ENCODE results near the gene OR51T1.
"Not testable (repeated sequence)": the region's sequence is repeated elsewhere in the genome, so short reads cannot be mapped to it uniquely, and the experiment has no call there.

OR51T1 gene, protein sequence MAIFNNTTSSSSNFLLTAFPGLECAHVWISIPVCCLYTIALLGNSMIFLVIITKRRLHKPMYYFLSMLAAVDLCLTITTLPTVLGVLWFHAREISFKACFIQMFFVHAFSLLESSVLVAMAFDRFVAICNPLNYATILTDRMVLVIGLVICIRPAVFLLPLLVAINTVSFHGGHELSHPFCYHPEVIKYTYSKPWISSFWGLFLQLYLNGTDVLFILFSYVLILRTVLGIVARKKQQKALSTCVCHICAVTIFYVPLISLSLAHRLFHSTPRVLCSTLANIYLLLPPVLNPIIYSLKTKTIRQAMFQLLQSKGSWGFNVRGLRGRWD

DNA sequence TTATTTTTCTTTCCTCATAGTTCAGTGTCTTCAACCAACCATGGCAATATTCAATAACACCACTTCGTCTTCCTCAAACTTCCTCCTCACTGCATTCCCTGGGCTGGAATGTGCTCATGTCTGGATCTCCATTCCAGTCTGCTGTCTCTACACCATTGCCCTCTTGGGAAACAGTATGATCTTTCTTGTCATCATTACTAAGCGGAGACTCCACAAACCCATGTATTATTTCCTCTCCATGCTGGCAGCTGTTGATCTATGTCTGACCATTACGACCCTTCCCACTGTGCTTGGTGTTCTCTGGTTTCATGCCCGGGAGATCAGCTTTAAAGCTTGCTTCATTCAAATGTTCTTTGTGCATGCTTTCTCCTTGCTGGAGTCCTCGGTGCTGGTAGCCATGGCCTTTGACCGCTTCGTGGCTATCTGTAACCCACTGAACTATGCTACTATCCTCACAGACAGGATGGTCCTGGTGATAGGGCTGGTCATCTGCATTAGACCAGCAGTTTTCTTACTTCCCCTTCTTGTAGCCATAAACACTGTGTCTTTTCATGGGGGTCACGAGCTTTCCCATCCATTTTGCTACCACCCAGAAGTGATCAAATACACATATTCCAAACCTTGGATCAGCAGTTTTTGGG, at the start of gene OR51T1:
Gene OR51T1 (plus strand): TSS at position 41 of the 641 bp plus-strand sequence. CDS start 0 bp downstream, at position 41.
- TF ChIP-seq, protein P1, sequence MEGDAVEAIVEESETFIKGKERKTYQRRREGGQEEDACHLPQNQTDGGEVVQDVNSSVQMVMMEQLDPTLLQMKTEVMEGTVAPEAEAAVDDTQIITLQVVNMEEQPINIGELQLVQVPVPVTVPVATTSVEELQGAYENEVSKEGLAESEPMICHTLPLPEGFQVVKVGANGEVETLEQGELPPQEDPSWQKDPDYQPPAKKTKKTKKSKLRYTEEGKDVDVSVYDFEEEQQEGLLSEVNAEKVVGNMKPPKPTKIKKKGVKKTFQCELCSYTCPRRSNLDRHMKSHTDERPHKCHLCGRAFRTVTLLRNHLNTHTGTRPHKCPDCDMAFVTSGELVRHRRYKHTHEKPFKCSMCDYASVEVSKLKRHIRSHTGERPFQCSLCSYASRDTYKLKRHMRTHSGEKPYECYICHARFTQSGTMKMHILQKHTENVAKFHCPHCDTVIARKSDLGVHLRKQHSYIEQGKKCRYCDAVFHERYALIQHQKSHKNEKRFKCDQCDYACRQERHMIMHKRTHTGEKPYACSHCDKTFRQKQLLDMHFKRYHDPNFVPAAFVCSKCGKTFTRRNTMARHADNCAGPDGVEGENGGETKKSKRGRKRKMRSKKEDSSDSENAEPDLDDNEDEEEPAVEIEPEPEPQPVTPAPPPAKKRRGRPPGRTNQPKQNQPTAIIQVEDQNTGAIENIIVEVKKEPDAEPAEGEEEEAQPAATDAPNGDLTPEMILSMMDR (IDR thresholded peaks at IDR 0.05; ENCODE audit: low read depth, low read length, missing control alignments): no peak
- H3K4me3 ChIP-seq (replicated peaks; ENCODE audit: low read depth, low read length): no peak within 1 kb of the TSS
- DNase-seq (ENCODE audit: extremely low read depth, low read depth): no peak

DNA sequence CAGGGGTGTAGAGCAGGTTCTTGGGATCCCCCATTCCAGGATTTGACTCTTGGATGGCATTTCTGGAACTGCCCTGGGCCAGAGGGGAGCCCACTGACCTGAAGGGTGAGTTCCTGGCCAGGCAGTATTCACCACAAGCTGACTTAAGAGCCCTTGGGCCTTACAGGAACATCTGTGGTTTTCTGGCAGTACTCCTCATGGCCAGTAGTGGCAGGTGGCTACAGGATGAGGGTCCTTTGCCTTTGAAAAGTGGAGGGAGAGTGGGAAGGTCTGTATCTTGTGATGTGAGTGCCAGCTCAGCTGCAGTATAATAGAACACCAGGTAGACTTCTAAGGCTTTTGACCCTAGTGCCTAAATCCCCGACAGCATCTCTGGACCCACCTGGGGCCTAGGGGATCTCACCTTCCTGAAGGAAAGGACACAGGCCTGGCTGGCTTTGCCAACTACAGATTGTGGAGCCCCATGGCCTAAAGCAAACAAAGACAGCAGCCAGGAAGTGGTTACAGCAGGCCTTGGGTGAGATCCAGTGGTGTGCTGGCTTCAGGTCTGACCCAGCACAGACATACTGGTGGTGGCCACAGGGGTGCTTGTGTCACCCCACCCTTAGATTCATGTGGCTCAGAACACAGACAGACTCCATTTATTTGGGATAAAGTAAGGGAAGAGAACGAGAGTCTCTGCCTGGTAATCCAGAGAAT, 41.7 kb upstream of the OR51T1 start:
- no peak overlapping the region for H3K4me3 ChIP-seq (replicated peaks; ENCODE audit: low read depth, low read length)
- DNase-seq (ENCODE audit: extremely low read depth, low read depth): no peak
- TF ChIP-seq, protein P1 (IDR thresholded peaks at IDR 0.05; ENCODE audit: low read depth, low read length, missing control alignments): no peak

DNA sequence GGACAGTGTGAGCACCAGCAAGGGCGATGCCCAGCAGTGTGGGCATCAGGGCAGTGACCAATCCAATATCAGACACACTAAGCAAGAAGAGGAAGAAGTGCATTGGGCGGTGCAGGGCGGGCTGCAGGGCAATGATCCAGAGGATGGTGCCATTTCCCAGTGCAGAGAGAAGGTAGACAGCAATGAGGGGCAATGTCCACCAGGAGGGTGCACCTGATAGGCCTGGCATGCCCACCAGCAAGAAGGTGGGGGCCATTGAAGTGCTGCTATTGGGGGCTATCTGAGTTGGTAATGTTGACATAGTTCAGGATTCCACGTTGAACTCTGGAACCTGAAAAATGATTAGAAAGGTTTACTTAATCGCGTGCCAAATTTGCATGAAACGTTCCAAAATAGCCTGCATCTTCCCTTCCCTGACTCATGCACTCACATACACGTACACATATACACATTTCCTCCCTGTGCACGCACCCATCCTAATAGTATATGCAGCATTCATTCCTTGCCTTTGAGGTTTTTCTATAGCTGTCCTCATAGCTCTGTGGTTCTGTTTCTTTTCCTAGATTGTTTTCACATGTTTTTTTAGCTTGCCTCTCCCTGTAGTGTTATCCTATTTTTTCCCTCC, 32.7 kb upstream of the OR51T1 start, which contains the start of gene OR51S1:
Gene OR51S1 (minus strand): TSS at position 301 of the 625 bp plus-strand sequence. CDS start 0 bp downstream, at position 301.
- TF ChIP-seq, protein P1 (IDR thresholded peaks at IDR 0.05; ENCODE audit: low read depth, low read length, missing control alignments): no peak
- H3K4me3 ChIP-seq (replicated peaks; ENCODE audit: low read depth, low read length): no peak within 1 kb of the TSS
- no peak for DNase-seq (ENCODE audit: extremely low read depth, low read depth)

DNA sequence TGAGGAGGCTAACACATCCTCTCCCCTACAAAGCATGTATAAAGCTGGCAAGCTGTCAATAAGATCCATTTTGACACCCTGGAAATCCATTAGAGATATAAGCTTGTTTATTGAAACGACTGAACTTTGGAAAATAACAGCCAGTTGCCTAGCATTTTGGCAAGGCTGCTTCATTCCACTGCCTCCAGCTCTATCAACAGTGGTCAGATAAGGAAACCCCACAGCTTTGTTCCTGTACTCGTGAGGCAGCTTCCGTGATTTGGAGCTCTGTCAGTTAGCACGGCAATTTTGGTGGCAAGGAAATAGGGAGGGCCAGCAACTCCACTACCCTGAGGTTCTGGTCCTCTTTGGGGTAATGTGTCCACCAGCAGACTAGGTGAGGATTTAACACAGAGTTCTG, 30.7 kb upstream of the OR51T1 start:
- DNase-seq (ENCODE audit: extremely low read depth, low read depth): no peak
- no peak overlapping the region for H3K4me3 ChIP-seq (replicated peaks; ENCODE audit: low read depth, low read length)
- TF ChIP-seq, protein P1 (IDR thresholded peaks at IDR 0.05; ENCODE audit: low read depth, low read length, missing control alignments): no peak

DNA sequence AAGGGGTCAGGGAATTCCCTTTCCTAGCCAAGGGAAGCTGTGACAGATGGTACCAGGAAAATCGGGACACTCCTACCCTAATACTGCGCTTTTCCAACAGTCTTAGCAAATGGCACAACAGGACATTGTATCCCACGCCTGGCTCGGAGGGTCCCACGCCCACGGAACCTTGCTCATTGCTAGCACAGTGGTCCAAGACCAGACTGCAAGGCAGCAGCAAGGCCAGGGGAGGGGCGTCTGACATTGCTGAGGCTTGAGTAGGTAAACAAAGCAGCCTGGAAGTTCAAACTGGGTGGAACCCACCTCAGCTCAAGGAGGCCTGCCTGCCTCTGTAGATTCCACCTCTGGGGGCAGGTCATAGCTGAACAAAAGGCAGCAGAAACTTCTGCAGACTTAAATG, 27.4 kb upstream of the OR51T1 start:
- not testable (repeated sequence) for DNase-seq (ENCODE audit: extremely low read depth, low read depth); H3K4me3 ChIP-seq (replicated peaks; ENCODE audit: low read depth, low read length)

DNA sequence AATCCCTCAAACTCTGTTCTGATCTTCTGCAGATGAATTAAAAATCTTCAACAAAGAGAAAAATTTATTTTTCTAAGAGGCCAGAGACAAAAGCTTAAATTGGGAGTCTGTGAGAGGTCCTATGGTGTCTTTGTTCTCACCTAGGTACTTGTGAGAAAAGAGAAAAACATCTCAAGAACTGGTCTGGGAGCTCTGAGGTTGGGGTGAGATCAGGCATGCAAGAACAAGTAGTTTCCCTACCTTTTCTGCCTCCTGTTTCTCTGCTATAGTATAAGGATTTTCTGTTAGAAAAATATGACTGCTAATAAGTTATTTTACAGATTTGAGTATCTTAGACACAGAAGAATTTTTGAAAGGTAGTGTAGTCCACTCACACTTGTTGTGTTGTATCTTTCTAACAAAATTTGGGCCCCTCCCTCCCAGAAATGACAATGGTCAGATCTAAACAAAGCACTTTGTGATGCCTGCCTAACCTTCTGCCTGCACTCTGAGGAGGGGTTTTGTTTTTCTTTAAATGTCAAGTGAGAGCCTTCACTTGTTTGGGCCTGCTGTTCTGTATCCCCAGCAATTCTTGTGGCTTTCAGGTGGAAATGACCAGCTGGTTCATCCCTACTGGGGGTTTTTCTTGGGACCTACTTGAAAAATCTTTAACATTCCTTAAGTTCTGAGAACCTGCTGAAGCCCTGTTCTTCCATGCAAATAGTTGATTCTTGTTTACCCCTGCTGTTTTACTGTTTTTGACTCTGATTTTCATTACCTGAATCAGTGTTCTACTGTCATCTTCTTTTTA, 19.1 kb upstream of the OR51T1 start:
- TF ChIP-seq, protein P1 (IDR thresholded peaks at IDR 0.05; ENCODE audit: low read depth, low read length, missing control alignments): no peak
- H3K4me3 ChIP-seq (replicated peaks; ENCODE audit: low read depth, low read length): no peak overlapping the region
- no peak for DNase-seq (ENCODE audit: extremely low read depth, low read depth)

Measured in HFF-Myc (cell line).